GM12892 (cell line): ENCODE data around the gene OR10X1.

Experiments
- POLR2AphosphoS5 ChIP-seq: IDR thresholded peaks from 2 replicates; pipeline ENCODE4 v1.6.1; 2011; ENCODE audit warnings: low read depth, low read length, control low read depth
- TAF1 ChIP-seq: IDR thresholded peaks from 2 replicates; pipeline ENCODE4 v1.6.1; 2011; ENCODE audit warnings: low read depth, mild to moderate bottlenecking, control low read depth, low read length, borderline replicate concordance

- TF ChIP-seq POLR2AphosphoS5 (no peak), TAF1 (no peak)
Measured at GRCh38 chr1:158534496-158534895, 45.2 kb downstream of the OR10X1 start.
